ENCODE measurements around the gene RTN4R.
"Not testable (repeated sequence)": the region's sequence is repeated elsewhere in the genome, so short reads cannot be mapped to it uniquely, and the experiment has no call there.

GRCh38 chr22:20285473-20286311, 17.6 kb upstream of the RTN4R start:
- peak; percentile 21 to 79 (median 74) for TF ChIP-seq CTCF (IDR thresholded peaks at IDR 0.05)
- not testable (repeated sequence) for TF ChIP-seq POLR2A (IDR thresholded peaks at IDR 0.05)

All from uterus (tissue), 2 donors.